Measurements from ENCODE around the gene PROZ.

PROZ gene

GRCh38 chr13:113209336-113209758, 50.9 kb downstream of the PROZ start, which contains the start of gene CUL4A:
TSS of gene CUL4A (plus strand) at chr13:113209613. CDS start at chr13:113209628, 15 bp downstream.
- peak; percentile 73 for DNase-seq

DNA sequence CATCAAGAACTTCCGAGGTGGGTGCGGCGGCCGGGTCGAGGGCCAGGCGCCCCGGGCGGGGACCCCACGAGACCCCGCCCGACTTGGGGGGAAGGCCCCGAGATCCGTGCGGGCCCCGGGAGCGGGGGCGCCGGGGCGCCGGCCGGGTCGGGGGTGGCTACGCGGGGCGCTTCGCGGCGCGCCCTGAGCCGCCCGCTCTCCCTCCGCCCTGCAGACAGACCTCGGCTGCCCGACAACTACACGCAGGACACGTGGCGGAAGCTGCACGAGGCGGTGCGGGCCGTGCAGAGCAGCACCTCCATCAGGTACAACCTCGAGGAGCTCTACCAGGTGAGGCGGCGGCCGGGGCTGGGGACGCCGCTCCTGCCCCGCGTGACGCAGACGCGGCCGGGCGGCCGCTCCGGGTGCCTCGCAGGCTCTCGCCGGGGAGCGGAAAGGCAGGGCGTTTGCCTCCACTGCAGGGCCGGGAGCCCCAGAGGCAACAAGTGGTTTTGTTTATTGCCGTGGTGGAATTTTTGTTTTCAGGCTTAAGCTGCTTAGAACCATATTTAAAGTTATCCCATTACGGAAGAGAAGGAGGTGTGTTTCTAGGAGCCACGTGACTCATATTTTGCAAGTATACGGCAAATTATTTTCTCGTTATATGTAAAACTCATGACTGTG, 51.4 kb downstream of the PROZ start:
- peak; percentile 50 for DNase-seq

DNA sequence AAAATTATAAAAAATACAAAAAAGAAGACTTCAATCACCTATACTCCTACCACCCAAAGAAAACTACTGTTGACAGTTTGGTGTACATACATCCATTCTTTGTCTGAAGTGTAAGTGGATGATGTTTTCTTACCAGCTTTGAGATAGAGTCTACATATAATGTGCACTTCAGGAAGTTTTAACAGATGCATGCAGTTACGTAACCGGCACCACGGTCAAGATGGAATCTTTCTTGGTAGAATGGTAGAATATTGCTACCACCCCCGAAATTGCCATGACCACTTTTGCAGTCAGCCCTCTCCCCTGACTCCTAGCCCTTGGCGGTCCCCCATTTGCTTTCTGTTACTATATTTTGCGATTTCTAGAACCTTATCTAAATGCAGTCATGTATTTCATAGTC, 52.4 kb downstream of the PROZ start:
- no peak for DNase-seq

DNA sequence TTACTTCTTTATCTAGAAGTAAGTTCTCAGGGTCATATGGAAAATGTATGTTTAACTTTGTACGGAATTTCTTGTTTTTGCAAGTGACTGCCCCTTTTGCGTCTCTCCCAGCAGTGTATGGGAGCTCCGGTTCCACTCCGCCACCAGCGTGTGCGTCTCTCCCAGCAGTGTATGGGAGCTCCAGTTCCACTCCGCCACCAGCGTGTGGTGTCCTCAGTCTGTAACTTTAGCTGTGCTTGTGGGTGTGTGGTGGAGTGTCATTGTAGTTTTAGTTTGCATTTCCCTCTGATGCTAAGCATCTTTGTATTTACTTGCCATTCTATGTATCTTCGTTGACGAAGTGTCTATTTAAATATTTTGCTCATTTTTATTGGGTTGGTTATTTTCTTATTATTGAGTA, 53.3 kb downstream of the PROZ start:
- DNase-seq = no peak

DNA sequence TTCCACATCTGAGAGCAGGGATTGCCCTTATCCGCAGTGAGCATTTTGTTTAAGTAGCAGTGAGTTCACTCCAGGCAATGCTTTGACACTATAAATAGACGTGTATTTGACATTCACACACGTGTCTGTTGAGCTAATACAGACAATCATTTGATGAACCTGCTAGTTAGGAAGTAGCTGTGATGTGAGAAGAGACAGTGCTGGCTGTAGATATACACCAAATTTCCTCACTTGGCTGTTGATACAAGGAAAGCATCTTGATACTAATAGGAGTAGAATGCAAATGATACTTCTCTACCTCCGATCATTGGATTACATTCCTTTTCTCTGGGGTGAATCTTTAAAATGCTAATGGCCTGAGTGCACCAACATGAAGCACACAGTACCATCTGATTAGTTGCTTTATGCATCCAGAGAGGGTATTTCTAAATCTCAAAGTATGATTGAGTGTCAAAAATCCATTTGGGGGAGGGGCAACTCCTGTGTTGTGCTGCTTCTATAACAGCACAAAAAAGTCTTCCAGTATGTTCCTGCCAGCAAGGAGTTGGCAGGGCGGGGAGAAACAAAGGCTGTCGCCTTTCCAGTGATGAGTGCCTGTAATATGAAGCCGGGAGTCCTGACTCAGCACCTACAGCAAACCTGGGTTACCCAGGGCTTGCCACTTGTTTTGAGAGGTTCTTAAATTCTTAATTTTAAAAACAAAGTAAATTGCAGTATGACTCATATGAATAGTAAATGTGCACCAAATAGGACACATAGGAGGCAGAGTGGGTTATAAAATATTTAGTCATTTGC, 58.0 kb downstream of the PROZ start:
- peak; percentile 73 for DNase-seq

DNA sequence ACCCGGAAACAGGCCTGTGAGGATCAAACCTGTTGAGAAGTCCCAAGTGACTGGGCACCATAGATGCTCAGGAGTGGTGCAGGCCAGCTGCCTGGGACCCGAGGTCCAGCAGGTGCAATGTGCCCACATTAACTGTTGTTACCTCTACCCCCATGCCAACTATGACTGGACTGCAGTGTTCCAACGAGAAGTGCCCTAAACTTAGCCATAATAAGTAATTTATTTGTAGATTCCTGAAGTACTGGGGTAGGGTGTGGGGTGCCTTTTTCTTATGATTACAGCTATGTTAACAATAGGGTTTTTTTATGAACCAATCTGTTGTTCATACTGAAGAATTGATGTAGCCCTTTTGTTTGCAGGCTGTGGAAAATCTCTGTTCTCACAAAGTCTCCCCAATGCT, 60.1 kb downstream of the PROZ start:
- DNase-seq = no peak

- no peak for DNase-seq
These were observed 61.0 kb downstream of the PROZ start for GRCh38 chr13:113219256-113219940.

DNA sequence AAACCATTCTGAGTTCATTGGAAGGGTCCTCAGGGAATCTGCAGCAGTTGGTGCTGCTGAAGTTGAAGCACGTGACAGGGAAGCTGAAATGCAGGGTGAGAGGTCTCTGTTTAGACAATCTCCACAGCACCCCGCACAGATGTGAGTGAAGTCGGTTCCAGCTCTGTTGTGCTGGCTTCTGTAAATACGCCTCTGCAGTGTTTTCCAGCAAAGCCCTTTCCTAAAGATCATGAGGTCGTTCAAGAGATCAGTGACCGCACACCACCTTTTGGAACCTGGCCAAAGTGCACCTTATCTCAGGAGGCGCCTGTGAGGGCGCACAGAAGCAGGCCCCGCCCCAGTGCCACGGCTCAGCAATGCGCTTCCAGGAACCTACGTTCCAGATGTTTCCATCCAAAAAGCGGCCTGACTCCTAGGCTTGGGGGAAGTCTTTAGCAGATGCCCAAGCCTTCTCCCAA, 61.7 kb downstream of the PROZ start:
- DNase-seq = no peak

GRCh38 chr13:113220877-113221276, 62.4 kb downstream of the PROZ start:
- DNase-seq = no peak

All from NCI-H1105 treated with DMSO at 0.1 percent for 48 hours (cell line).